Activated naive CD8-positive, alpha-beta T cell treated with anti-CD3 and anti-CD28 coated beads, Interleukin-2, amount 50 U/mL, for 24 hours (primary cell): Measurements from ENCODE around the gene PDK3.

ENCODE experiments used
- ATAC-seq: fragments of 150-1000 bp; cut with Tn5 transposase; one replicate; pipeline ENCODE4 v1.10.0; 2021
- DNase-seq: peaks from one replicate; pipeline ENCODE4 v3.0.0; 2021
- H3K27ac Mint-ChIP-seq: one replicate; pipeline ENCODE4 v1.8.0; 2021; ENCODE audit warnings: mild to moderate bottlenecking, mixed read lengths
- H3K27me3 Mint-ChIP-seq: one replicate; pipeline ENCODE4 v1.8.0; 2021; ENCODE audit warnings: mixed read lengths
- H3K36me3 Mint-ChIP-seq: one replicate; pipeline ENCODE4 v1.8.0; 2021; ENCODE audit warnings: low read depth, mixed read lengths
- H3K4me1 Mint-ChIP-seq: one replicate; pipeline ENCODE4 v1.8.0; 2021; ENCODE audit warnings: mixed read lengths
- H3K4me3 Mint-ChIP-seq: one replicate; pipeline ENCODE4 v1.8.0; 2021; ENCODE audit warnings: mild to moderate bottlenecking, moderate library complexity, mixed read lengths
- H3K9me3 Mint-ChIP-seq: one replicate; pipeline ENCODE4 v1.8.0; 2021; ENCODE audit warnings: mixed read lengths

Gene PDK3

DNA sequence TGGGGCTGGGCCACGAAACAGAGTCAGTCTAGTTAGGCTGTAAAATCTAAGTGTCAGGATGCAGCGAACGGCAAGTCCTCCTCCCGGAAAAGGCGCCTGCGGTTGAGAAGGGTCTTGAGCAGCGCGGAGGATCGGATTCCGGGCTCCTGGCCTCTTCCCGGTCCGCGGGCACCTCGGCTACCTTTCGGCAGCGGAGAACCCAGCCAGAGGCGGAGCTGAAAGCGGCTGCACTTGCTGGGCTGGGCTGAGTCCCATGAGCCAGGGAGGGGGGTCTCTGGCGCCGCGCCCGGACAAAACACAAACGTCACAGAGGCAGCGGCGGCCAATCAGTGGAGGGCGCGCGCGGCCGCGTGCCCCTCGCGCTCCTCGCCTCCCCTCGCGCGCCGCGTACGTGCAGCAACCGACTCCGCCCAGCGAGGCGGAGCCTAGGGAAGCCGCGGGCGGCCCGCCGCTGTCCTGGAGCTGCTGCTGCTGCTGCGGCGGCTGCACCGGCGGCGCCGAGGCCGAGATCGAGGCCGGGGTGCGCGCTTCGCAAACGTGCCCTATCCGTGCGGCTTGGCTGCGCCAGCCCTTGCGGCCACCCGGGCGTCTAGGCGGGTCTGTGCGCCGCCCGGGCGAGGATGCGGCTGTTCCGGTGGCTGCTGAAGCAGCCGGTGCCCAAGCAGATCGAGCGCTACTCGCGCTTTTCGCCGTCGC, at the start of gene PDK3:
Gene PDK3, plus strand, starts transcription at position 451 of the 696 bp plus-strand sequence. Its CDS starts 170 bp downstream, at position 621.
- no peaks in the 10 kb centered on the region for H3K9me3 Mint-ChIP-seq
- H3K27me3 Mint-ChIP-seq = no peaks in the 10 kb centered on the region
- H3K4me1 Mint-ChIP-seq = peaks cover 38% of the 10 kb centered on the region
- DNase-seq (peak; percentile 82), ATAC-seq (peak; percentile 94)
- H3K36me3 Mint-ChIP-seq = peaks cover 3% of the 10 kb centered on the region
- H3K4me3 Mint-ChIP-seq = peak within 1 kb of the TSS; percentile 76
- H3K27ac Mint-ChIP-seq = peak within 1 kb of the TSS; percentile 83

DNA sequence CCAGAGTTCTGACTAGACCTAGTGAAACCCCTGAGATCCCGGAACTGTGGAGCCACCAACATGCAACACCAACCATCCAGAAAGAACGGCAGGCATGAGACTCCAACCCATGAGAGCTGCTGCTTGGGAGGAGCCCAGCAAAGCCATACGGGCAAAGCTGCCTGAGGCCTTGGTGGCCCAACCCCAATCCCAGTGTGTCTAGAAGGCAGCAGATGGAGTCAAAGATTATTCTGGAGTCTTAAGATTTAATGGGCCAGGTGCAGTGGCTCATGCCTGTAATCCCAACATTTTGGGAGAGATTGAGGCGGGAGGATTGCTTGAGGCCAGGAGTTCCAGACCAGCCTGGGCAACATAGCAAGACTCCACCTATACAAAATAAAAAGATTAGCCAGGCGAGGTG, 49.2 kb upstream of the PDK3 start:
- Mint-ChIP-seq H3K4me1 (no peaks in the 10 kb centered on the region), H3K9me3 (no peaks in the 10 kb centered on the region), H3K27ac (no peak overlapping the region), H3K36me3 (no peaks in the 10 kb centered on the region), H3K4me3 (no peak overlapping the region), H3K27me3 (no peaks in the 10 kb centered on the region)
- no peak for ATAC-seq
- DNase-seq = no peak

DNA sequence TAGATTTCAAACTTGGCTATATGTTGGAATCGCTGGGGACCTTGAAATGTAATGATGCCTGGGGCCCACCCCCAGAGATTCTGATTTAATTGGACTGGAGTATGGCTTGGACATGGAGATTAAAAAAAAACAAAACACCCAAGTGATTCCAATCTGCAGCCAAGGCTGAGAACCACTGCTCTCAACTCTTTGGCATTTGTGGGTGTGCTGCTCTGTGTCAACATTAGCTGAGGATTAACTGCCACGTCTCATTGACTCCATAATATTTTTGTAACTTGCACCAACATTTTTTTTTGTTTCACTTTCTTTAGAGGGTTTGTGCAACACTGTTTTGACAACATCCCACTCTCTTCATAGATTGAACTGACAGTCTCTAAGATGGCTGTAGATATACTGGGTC, 41.1 kb upstream of the PDK3 start:
- Mint-ChIP-seq H3K4me1 (peaks cover 6% of the 10 kb centered on the region), H3K36me3 (no peaks in the 10 kb centered on the region), H3K27me3 (no peaks in the 10 kb centered on the region), H3K27ac (no peak overlapping the region), H3K4me3 (no peak overlapping the region), H3K9me3 (no peaks in the 10 kb centered on the region)
- ATAC-seq (no peak), DNase-seq (no peak)

DNA sequence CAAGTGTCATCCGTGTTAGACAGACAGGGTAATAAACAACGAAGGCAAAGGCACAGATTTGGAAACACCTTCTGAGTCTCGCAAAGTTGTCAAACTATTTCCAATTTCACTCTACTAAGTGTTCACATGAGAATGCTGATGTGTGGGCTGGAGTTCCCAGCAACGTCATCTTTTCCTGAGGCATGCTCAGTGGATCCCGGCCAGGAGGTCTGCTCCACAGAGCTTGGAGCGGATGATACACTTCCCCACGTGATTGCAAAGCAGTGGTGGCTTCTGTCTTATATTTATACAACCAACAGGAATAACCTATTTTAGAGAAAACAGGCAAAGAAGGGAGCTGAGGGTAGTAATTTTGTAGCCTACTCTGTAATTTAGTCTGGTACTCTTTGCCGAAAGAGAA, 40.1 kb upstream of the PDK3 start:
- no peaks in the 10 kb centered on the region for H3K9me3 Mint-ChIP-seq
- H3K4me3 Mint-ChIP-seq = no peak overlapping the region
- DNase-seq = no peak
- no peak overlapping the region for H3K27ac Mint-ChIP-seq
- H3K36me3 Mint-ChIP-seq = no peaks in the 10 kb centered on the region
- peaks cover 6% of the 10 kb centered on the region for H3K4me1 Mint-ChIP-seq
- ATAC-seq = no peak
- H3K27me3 Mint-ChIP-seq = no peaks in the 10 kb centered on the region

DNA sequence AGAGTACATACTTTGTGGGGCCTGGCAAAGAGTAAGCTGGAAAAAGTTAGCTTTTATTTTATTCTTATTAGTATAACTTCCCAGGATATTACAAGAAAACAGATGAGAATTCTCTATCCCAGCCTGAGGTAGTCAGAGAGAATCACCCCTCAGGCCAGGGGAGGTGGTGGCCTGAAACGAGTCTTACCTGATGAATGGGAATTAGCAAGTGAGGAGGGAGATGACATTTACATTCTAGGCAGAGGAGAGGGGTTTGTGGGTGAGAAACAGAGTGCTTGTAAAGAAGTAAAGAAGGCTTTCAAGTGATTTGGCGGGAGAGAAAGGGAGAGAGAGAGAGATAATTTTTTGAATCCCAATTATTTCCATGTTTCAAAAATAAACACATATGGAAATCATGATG, 39.3 kb upstream of the PDK3 start:
- no peaks in the 10 kb centered on the region for H3K27me3 Mint-ChIP-seq
- no peaks in the 10 kb centered on the region for H3K36me3 Mint-ChIP-seq
- no peak overlapping the region for H3K4me3 Mint-ChIP-seq
- H3K9me3 Mint-ChIP-seq = no peaks in the 10 kb centered on the region
- no peak overlapping the region for H3K27ac Mint-ChIP-seq
- peaks cover 6% of the 10 kb centered on the region for H3K4me1 Mint-ChIP-seq
- ATAC-seq = no peak
- no peak for DNase-seq

DNA sequence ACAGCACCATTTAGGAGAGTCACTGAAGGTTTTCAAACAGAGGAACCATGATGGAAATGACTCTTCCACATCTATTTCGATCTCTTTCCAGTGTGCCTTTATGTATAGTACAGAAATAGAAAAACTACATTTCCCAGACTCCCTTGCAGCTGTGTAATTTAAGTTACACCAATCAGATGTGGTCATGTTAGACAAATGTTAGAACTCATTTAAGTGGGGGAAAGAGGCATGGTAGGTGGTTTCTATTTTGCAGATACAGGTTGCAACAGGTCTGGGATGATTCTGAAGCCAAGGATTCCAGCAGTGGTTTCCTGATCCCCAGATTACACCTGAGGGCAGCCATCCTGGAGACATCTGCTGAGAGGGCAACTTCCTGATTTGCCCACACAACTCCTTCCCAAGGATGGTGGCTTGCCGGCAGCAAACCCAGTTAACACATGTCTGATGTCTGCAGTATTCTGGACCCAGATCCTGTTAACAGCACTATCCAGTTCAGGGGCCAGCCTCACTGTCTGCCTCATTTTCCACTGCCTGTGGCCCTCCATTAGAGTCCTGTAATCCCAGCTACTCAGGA, 38.7 kb upstream of the PDK3 start:
- Mint-ChIP-seq H3K4me3 (no peak overlapping the region), H3K27ac (no peak overlapping the region), H3K27me3 (no peaks in the 10 kb centered on the region), H3K36me3 (no peaks in the 10 kb centered on the region), H3K4me1 (peaks cover 6% of the 10 kb centered on the region), H3K9me3 (no peaks in the 10 kb centered on the region)
- ATAC-seq (peak; percentile 49), DNase-seq (no peak)

DNA sequence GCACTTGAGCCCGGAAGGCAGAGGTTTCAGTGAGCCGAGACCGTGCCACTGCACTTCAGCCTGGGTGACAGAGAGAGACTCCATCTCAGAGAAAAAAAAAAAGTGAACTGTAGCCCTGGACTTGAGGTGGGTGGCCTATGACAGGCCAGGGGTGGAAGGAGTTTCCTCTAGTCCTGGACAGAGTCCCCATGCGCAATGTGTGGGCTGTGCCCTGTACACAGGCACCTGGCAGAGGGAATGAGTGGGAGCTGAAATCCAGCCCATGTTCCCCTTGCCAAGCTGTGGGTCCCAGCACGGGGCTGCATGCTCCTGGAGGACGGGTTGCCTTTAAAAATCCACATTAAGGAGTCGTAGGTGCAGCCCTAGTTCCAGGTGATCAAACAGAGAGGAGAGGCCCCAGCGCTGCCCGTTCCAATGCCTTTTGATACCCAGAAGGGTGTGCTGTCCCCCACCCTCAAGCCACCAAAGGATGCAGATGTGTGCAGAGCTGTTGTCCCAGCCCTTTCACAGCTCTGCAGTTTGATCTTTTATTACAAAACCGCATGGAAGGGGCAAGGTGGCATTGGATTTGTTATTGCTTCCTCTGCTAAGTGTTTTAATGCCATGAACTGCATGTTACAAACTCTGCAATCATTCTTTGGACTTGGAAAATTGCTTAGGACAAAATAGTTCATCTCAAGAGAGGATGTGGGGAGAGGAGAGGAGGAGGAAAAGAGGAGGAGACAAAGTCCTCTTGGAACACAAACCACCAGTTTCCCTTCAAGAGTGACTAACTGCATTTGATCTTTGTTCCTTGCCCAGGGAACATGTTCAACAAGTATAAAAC, 38.0 kb upstream of the PDK3 start:
- H3K36me3 Mint-ChIP-seq = no peaks in the 10 kb centered on the region

DNA sequence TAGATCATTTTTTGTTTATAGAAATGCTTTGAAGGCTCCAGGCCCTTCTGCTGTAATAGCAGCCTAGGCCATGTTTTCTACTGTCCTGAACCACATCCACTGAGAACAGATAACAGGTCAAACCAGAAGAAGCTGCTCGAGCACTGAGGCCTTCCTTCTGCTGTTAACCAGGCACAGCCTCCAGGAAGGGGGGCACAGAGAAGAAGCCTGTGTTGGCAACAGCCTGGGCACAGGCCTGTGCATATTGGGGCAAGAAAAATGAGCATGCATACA, 37.4 kb upstream of the PDK3 start:
- no peak overlapping the region for H3K27ac Mint-ChIP-seq
- no peak overlapping the region for H3K4me3 Mint-ChIP-seq
- H3K27me3 Mint-ChIP-seq = no peaks in the 10 kb centered on the region
- ATAC-seq (no peak), DNase-seq (no peak)
- no peaks in the 10 kb centered on the region for H3K9me3 Mint-ChIP-seq
- H3K4me1 Mint-ChIP-seq = peaks cover 9% of the 10 kb centered on the region
- no peaks in the 10 kb centered on the region for H3K36me3 Mint-ChIP-seq

More for the DNA sequence above, 38.0 kb upstream of the PDK3 start:
- H3K9me3 Mint-ChIP-seq = no peaks in the 10 kb centered on the region
- peaks cover 9% of the 10 kb centered on the region for H3K4me1 Mint-ChIP-seq
- no peak overlapping the region for H3K27ac Mint-ChIP-seq
- no peak overlapping the region for H3K4me3 Mint-ChIP-seq
- DNase-seq (no peak), ATAC-seq (no peak)
- H3K27me3 Mint-ChIP-seq = no peaks in the 10 kb centered on the region

DNA sequence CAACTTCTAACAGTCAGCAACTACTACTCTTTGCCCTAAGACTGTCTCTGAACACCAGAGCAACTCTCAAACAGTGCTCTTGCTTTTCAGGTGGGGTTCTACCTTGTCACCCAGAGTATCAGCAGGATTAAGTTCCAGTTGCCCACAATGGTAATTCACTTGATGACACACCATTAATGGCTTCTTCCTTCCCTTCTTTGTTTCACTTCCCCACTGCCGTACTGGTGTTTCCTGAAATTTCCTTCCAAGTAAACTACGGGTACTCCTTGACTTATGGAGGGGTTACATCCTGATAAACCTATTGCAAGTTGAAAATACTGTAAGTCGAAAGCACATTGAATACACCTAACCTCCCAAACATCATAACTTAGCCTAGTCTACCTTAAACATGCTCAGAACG, 36.6 kb upstream of the PDK3 start:
- Mint-ChIP-seq H3K36me3 (no peaks in the 10 kb centered on the region), H3K4me1 (peaks cover 9% of the 10 kb centered on the region), H3K9me3 (no peaks in the 10 kb centered on the region), H3K27me3 (no peaks in the 10 kb centered on the region), H3K4me3 (no peak overlapping the region), H3K27ac (no peak overlapping the region)
- DNase-seq (no peak), ATAC-seq (no peak)

DNA sequence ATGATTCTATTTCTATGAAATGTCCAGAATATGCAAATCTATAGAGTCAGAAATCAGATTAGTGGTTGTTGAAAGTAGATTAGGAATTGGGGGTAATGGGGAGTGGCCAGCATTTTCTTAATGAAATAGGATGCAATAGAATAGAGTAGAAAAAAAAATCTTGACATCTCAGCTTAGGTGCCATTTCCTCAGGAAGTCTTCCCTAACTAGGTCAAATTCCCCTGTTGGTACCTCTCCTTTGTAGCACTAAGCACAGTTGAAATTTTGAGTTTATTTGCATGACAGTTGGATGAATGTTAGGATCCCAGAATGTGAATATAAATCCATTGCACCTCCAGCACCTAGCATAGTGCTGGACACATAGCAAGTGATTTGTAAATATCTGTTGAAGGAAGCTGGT, 30.0 kb upstream of the PDK3 start:
- DNase-seq (no peak), ATAC-seq (no peak)
- Mint-ChIP-seq H3K36me3 (no peaks in the 10 kb centered on the region), H3K27me3 (no peaks in the 10 kb centered on the region), H3K9me3 (no peaks in the 10 kb centered on the region), H3K4me3 (no peak overlapping the region), H3K27ac (no peak overlapping the region), H3K4me1 (peaks cover 5% of the 10 kb centered on the region)

DNA sequence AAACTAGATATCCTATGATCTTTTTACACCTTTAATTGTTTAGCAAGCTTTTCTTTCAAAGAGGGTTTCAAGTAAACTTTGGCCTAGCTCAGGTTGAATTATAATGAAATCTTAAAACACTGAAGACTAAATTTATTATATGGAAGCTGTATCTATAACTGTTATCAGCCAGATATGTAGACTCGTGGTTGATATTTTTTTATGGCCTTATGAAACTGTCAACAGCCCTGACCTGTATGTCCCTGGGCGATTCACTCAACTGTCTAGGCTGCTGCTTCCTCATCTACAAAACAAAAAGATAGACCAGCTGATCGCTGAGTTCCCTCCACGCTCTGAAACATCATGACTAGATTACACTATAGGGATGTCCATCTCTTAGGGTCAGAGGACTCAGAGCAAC, 21.2 kb upstream of the PDK3 start:
- Mint-ChIP-seq H3K36me3 (no peaks in the 10 kb centered on the region), H3K4me1 (no peaks in the 10 kb centered on the region), H3K27ac (no peak overlapping the region), H3K4me3 (no peak overlapping the region), H3K27me3 (no peaks in the 10 kb centered on the region), H3K9me3 (no peaks in the 10 kb centered on the region)
- no peak for ATAC-seq
- DNase-seq = no peak

DNA sequence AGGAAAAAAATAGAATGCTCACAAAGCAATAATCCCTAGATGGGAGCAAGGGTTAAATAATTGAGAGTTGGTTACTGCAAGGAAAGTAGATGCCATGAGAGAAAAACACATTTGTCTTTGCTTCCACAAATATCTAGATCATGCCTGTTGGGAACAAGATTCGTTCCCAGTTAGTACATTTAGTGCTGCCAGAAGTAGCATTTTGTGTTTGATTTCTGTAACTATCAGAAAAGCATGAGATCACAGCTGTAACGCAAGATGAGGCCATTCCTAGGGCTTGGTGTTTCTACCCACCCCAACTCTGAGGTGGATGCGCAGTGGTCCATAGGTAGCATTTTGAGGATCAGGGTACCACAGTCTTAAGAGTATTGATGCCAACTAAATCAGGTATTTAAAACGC, 20.4 kb upstream of the PDK3 start:
- Mint-ChIP-seq H3K4me1 (no peaks in the 10 kb centered on the region), H3K27me3 (no peaks in the 10 kb centered on the region), H3K27ac (no peak overlapping the region), H3K4me3 (no peak overlapping the region), H3K9me3 (no peaks in the 10 kb centered on the region), H3K36me3 (no peaks in the 10 kb centered on the region)
- ATAC-seq = no peak
- DNase-seq = no peak

DNA sequence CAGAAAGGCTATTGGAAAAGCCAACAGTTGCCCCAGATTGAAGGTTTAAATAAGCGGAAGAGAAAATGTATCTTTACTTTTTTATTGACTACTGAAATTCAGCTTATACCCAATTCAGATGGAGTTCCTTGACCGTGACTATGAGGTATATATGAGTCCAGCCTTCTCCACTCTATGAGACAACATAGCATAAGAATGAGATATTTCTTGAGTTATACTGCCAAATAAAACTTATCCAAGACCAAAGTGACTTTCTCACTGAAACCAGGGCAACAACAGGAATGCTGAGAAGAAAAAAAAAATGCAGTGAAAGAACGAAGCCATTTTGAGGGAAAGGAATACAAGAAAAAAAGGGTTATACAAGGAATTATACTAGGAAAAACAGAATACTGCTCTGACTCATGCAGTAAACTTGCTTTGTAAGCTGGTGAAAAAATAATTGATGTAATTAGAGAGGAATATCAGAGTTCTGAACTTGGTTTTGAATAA, 16.3 kb upstream of the PDK3 start:
- ATAC-seq (no peak), DNase-seq (no peak)
- H3K36me3 Mint-ChIP-seq = no peaks in the 10 kb centered on the region
- no peaks in the 10 kb centered on the region for H3K9me3 Mint-ChIP-seq
- no peak overlapping the region for H3K27ac Mint-ChIP-seq
- H3K4me3 Mint-ChIP-seq = no peak overlapping the region
- no peaks in the 10 kb centered on the region for H3K4me1 Mint-ChIP-seq
- no peaks in the 10 kb centered on the region for H3K27me3 Mint-ChIP-seq

DNA sequence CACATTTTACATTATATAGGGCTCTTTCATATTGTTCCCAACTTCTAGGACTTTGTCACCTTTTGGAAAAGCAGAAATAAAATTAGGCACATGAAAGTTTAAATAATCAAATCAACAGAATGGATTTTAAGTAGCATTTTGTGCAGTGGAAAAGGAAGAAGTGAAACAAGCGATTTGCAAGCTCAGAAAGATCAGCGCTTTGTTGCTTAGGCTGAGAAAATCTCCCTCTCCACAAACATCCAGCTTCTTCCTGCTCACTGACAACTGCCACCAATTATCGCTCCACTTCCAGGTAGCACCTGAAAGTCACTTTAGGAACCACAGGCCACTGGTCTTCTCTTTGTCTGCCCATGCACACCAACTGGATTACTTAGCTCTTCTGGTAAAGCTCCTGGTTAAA, 2.0 kb upstream of the PDK3 start:
- H3K36me3 Mint-ChIP-seq = peaks cover 3% of the 10 kb centered on the region
- DNase-seq = no peak
- peaks cover 27% of the 10 kb centered on the region for H3K4me1 Mint-ChIP-seq
- H3K27ac Mint-ChIP-seq = no peak overlapping the region
- no peak for ATAC-seq
- H3K9me3 Mint-ChIP-seq = no peaks in the 10 kb centered on the region
- H3K27me3 Mint-ChIP-seq = no peaks in the 10 kb centered on the region
- H3K4me3 Mint-ChIP-seq = no peak overlapping the region

DNA sequence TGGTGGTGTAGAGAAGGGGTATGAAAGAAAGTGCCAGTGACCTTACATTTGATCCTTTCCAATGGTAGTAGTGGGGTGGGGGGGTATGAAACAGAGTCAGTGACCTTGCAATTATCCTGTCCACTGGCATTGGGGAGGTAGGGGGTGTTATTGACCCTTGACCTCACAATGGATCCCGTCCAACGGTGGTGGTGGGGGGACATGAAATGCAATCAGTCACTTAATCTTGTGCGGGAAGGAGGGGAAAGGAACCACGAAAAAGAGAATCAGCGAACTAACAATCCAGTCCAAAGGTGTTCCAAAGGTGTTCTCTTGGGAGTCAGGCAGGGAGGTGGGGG, 619 bp upstream of the PDK3 start:
- no peak for DNase-seq
- peaks cover 3% of the 10 kb centered on the region for H3K36me3 Mint-ChIP-seq
- no peaks in the 10 kb centered on the region for H3K9me3 Mint-ChIP-seq
- peaks cover 37% of the 10 kb centered on the region for H3K4me1 Mint-ChIP-seq
- H3K27me3 Mint-ChIP-seq = no peaks in the 10 kb centered on the region
- H3K4me3 Mint-ChIP-seq = peak overlapping the region; percentile 74
- peak overlapping the region; percentile 79 for H3K27ac Mint-ChIP-seq
- ATAC-seq = no peak
